ENCODE data around the gene RFC5.

DNA sequence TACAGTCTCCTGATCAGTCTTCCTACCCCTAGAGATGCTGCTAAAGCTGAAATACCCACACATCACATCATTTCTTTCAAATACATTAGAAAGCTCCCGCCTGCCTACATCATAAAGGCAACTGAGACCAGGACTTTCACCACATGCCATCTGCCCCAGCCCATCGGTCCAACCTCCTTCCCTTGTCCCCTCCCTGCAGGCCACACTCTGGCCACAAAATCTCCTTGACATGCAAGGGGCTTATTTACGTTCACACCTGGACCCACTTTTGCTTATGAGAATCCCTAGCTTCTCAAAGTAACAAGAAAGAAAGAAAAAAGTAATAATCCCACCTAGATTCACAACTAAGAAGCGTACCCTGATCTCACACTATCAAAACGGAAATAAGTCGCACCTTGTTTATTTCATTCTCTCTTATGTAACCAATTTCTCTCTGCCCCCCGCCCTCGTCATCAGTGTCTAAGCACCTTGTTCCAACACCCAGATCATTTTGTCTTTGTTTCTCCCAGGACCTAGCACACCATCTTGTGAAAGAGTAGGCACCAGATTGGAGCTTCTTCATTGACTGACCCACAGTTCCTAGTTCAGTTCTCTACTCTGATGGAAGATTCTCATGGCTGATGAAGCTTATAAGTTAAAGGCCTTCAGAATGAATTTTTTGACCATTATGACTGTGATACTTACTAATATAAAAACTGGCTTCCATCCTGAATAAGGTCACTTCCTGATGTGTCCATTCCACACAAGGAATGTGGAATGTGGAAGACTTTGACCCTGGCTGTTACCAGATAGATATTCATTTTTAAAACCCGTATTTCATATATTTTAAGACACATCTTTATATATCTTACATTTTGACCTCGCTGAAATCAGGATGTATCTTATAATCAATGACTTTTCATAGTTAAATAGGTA, 36.8 kb downstream of the RFC5 start:
- TF ChIP-seq POLR2A (IDR thresholded peaks at IDR 0.05), result no peak
- TF ChIP-seq, protein P1, sequence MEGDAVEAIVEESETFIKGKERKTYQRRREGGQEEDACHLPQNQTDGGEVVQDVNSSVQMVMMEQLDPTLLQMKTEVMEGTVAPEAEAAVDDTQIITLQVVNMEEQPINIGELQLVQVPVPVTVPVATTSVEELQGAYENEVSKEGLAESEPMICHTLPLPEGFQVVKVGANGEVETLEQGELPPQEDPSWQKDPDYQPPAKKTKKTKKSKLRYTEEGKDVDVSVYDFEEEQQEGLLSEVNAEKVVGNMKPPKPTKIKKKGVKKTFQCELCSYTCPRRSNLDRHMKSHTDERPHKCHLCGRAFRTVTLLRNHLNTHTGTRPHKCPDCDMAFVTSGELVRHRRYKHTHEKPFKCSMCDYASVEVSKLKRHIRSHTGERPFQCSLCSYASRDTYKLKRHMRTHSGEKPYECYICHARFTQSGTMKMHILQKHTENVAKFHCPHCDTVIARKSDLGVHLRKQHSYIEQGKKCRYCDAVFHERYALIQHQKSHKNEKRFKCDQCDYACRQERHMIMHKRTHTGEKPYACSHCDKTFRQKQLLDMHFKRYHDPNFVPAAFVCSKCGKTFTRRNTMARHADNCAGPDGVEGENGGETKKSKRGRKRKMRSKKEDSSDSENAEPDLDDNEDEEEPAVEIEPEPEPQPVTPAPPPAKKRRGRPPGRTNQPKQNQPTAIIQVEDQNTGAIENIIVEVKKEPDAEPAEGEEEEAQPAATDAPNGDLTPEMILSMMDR (IDR thresholded peaks at IDR 0.05), result no peak

Measured in Peyer's patch (tissue), 4 donors.